HEK293 (cell line): Measurements from ENCODE around the gene PBX2.
A peak's percentile ranks its signal among the peaks of the same experiment; 100 is the strongest.

Experiments
- GLI4 ChIP-seq: fragments of 450-650 bp; formaldehyde crosslinking; IDR thresholded peaks from 2 replicates; pipeline ENCODE4 v1.5.1; 2016; ENCODE audit warnings: missing biosample characterization, missing genetic modification characterization
- GLIS1 ChIP-seq: fragments of 450-650 bp; formaldehyde crosslinking; IDR thresholded peaks from 2 replicates; pipeline ENCODE4 v1.5.1; 2016; ENCODE audit warnings: missing biosample characterization, missing genetic modification characterization
- KLF16 ChIP-seq: fragments of 450-650 bp; formaldehyde crosslinking; IDR thresholded peaks from 2 replicates; pipeline ENCODE4 v1.5.1; 2017; ENCODE audit warnings: missing biosample characterization, missing genetic modification characterization
- MZF1 ChIP-seq: fragments of 450-650 bp; formaldehyde crosslinking; IDR thresholded peaks from 2 replicates; pipeline ENCODE4 v1.5.1; 2017; ENCODE audit warnings: missing biosample characterization, missing genetic modification characterization, borderline replicate concordance
- OSR2 ChIP-seq: fragments of 450-650 bp; formaldehyde crosslinking; IDR thresholded peaks from 2 replicates; pipeline ENCODE4 v1.5.1; 2016; ENCODE audit warnings: missing biosample characterization, missing genetic modification characterization
- SALL2 ChIP-seq: fragments of 450-650 bp; formaldehyde crosslinking; IDR thresholded peaks from 2 replicates; pipeline ENCODE4 v1.5.0; 2017; ENCODE audit warnings: missing biosample characterization, mild to moderate bottlenecking, missing genetic modification characterization, borderline replicate concordance
- TRIM28 ChIP-seq: IDR thresholded peaks from 2 replicates; pipeline ENCODE4 v1.6.1; 2011; ENCODE audit warnings: low read length, control low read depth, borderline replicate concordance
- ZBTB20 ChIP-seq: fragments of 450-650 bp; formaldehyde crosslinking; IDR thresholded peaks from 2 replicates; pipeline ENCODE4 v1.5.1; 2016; ENCODE audit warnings: missing biosample characterization, missing genetic modification characterization
- ZBTB21 ChIP-seq: fragments of 450-650 bp; formaldehyde crosslinking; IDR thresholded peaks from 2 replicates; pipeline ENCODE4 v1.5.1; 2017; ENCODE audit warnings: missing biosample characterization, missing genetic modification characterization
- ZBTB26 ChIP-seq: fragments of 450-650 bp; formaldehyde crosslinking; optimal IDR thresholded peaks from 2 replicates; pipeline ENCODE3; 2016; ENCODE audit warnings: missing biosample characterization, mild to moderate bottlenecking, missing genetic modification characterization
- ZFP41 ChIP-seq: fragments of 450-650 bp; formaldehyde crosslinking; IDR thresholded peaks from 2 replicates; pipeline ENCODE4 v1.5.1; 2016; ENCODE audit warnings: missing biosample characterization, missing genetic modification characterization, borderline replicate concordance
- ZNF121 ChIP-seq: fragments of 450-650 bp; formaldehyde crosslinking; IDR thresholded peaks from 2 replicates; pipeline ENCODE4 v1.5.1; 2016; ENCODE audit warnings: missing biosample characterization, missing genetic modification characterization
- ZNF2 ChIP-seq: fragments of 450-650 bp; formaldehyde crosslinking; IDR thresholded peaks from 2 replicates; pipeline ENCODE4 v1.5.1; 2016; ENCODE audit warnings: missing biosample characterization, missing genetic modification characterization
- ZNF266 ChIP-seq: fragments of 450-650 bp; formaldehyde crosslinking; IDR thresholded peaks from 2 replicates; pipeline ENCODE4 v1.5.1; 2016; ENCODE audit warnings: missing biosample characterization, missing genetic modification characterization, low read depth
- ZNF311 ChIP-seq: fragments of 450-650 bp; formaldehyde crosslinking; IDR thresholded peaks from 2 replicates; pipeline ENCODE4 v1.5.1; 2017; ENCODE audit warnings: missing biosample characterization, missing genetic modification characterization, borderline replicate concordance
- ZNF350 ChIP-seq: fragments of 450-650 bp; formaldehyde crosslinking; IDR thresholded peaks from 2 replicates; pipeline ENCODE4 v1.5.0; 2017; ENCODE audit warnings: missing biosample characterization, mild to moderate bottlenecking, missing genetic modification characterization
- ZNF391 ChIP-seq: fragments of 450-650 bp; formaldehyde crosslinking; IDR thresholded peaks from 2 replicates; pipeline ENCODE4 v1.5.1; 2016; ENCODE audit warnings: low read depth, missing biosample characterization, missing genetic modification characterization, borderline replicate concordance
- ZNF404 ChIP-seq: fragments of 450-650 bp; formaldehyde crosslinking; IDR thresholded peaks from 2 replicates; pipeline ENCODE4 v1.5.1; 2017; ENCODE audit warnings: missing biosample characterization, missing genetic modification characterization
- ZNF529 ChIP-seq: fragments of 450-650 bp; formaldehyde crosslinking; IDR thresholded peaks from 2 replicates; pipeline ENCODE4 v1.5.1; 2017; ENCODE audit warnings: missing genetic modification characterization, missing biosample characterization; ENCODE audit not compliant: insufficient replicate concordance
- ZNF548 ChIP-seq: fragments of 450-650 bp; formaldehyde crosslinking; IDR thresholded peaks from 2 replicates; pipeline ENCODE4 v1.5.1; 2016; ENCODE audit warnings: missing biosample characterization, missing genetic modification characterization
- ZNF555 ChIP-seq: fragments of 450-650 bp; formaldehyde crosslinking; conservative IDR thresholded peaks from 2 replicates; pipeline ENCODE4 v1.5.1; 2017; ENCODE audit warnings: missing biosample characterization, mild to moderate bottlenecking, missing genetic modification characterization, inconsistent platforms
- ZNF561 ChIP-seq: fragments of 450-650 bp; IDR thresholded peaks from 2 replicates; pipeline ENCODE4 v1.5.1; 2018; ENCODE audit warnings: missing biosample characterization, missing genetic modification characterization, borderline replicate concordance
- ZNF610 ChIP-seq: fragments of 450-650 bp; formaldehyde crosslinking; IDR thresholded peaks from 2 replicates; pipeline ENCODE4 v1.5.1; 2016; ENCODE audit warnings: missing biosample characterization, missing genetic modification characterization, borderline replicate concordance
- ZNF660 ChIP-seq: fragments of 450-650 bp; IDR thresholded peaks from 2 replicates; pipeline ENCODE4 v1.5.1; 2018; ENCODE audit warnings: missing biosample characterization, mild to moderate bottlenecking, missing genetic modification characterization
- ZNF664 ChIP-seq: fragments of 450-650 bp; formaldehyde crosslinking; IDR thresholded peaks from 2 replicates; pipeline ENCODE4 v1.5.1; 2016; ENCODE audit warnings: missing biosample characterization, missing genetic modification characterization
- ZNF768 ChIP-seq: fragments of 450-650 bp; formaldehyde crosslinking; IDR thresholded peaks from 2 replicates; pipeline ENCODE4 v1.5.1; 2018; ENCODE audit warnings: missing biosample characterization, mild to moderate bottlenecking, missing genetic modification characterization
- ZNF843 ChIP-seq: fragments of 450-650 bp; formaldehyde crosslinking; IDR thresholded peaks from 2 replicates; pipeline ENCODE4 v1.5.1; 2016; ENCODE audit warnings: missing biosample characterization, missing genetic modification characterization
- TF ChIP-seq, protein P1 (sequence below): fragments of 450-650 bp; formaldehyde crosslinking; IDR thresholded peaks from 2 replicates; pipeline ENCODE4 v1.5.1; 2016; ENCODE audit warnings: missing biosample characterization, missing genetic modification characterization, low read depth
- TF ChIP-seq, protein P2 (sequence below): fragments of 450-650 bp; formaldehyde crosslinking; IDR thresholded peaks from 2 replicates; pipeline ENCODE4 v1.5.0; 2017; ENCODE audit warnings: missing biosample characterization, missing genetic modification characterization, borderline replicate concordance
- TF ChIP-seq, protein P3 (sequence below): fragments of 450-650 bp; formaldehyde crosslinking; IDR thresholded peaks from 2 replicates; pipeline ENCODE4 v1.5.1; 2016; ENCODE audit warnings: missing biosample characterization, missing genetic modification characterization, borderline replicate concordance
- TF ChIP-seq, protein P4 (sequence below): fragments of 450-650 bp; formaldehyde crosslinking; IDR thresholded peaks from 2 replicates; pipeline ENCODE4 v1.5.1; 2016; ENCODE audit warnings: missing biosample characterization, missing genetic modification characterization

Gene PBX2

GRCh38 chr6:32177183-32177787 lies 12.7 kb downstream of the PBX2 start (continued):
- TF ChIP-seq ZBTB21 (tag by site-specific recombination) (peak; percentile 32; the same call in 1 of the 2 replicates), ZNF561 (tag by site-specific recombination) (peak; percentile 86), ZNF2 (tag by site-specific recombination) (peak; percentile 58; the same call in 1 of the 2 replicates), ZBTB20 (tag by site-specific recombination) (no peak), OSR2 (tag by site-specific recombination) (no peak), GLI4 (tag by site-specific recombination) (no peak), KLF16 (tag by site-specific recombination) (peak; percentile 26; the same call in 1 of the 2 replicates), GLIS1 (tag by site-specific recombination) (no peak), TRIM28 (no peak), ZNF404 (tag by site-specific recombination) (no peak), SALL2 (tag by site-specific recombination) (no peak), ZNF548 (tag by site-specific recombination) (no peak), ZNF664 (tag by site-specific recombination) (no peak), ZNF843 (tag by site-specific recombination) (no peak), ZNF610 (no peak), ZNF121 (tag by site-specific recombination) (no peak), ZBTB26 (tag by site-specific recombination) (no peak), ZNF555 (tag by site-specific recombination) (no peak), ZNF311 (tag by site-specific recombination) (no peak), MZF1 (tag by site-specific recombination) (no peak), ZNF660 (peak; percentile 91), ZNF350 (tag by site-specific recombination) (no peak), ZNF529 (no peak), ZFP41 (tag by site-specific recombination) (no peak), ZNF768 (tag by site-specific recombination) (no peak), ZNF391 (0 out of 2 replicates have a peak, but pooled peaks have one; percentile 19), ZNF266 (no peak)
- TF ChIP-seq, protein P1, sequence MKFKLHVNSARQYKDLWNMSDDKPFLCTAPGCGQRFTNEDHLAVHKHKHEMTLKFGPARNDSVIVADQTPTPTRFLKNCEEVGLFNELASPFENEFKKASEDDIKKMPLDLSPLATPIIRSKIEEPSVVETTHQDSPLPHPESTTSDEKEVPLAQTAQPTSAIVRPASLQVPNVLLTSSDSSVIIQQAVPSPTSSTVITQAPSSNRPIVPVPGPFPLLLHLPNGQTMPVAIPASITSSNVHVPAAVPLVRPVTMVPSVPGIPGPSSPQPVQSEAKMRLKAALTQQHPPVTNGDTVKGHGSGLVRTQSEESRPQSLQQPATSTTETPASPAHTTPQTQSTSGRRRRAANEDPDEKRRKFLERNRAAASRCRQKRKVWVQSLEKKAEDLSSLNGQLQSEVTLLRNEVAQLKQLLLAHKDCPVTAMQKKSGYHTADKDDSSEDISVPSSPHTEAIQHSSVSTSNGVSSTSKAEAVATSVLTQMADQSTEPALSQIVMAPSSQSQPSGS (tag by site-specific recombination) = no peak
- TF ChIP-seq, protein P2, sequence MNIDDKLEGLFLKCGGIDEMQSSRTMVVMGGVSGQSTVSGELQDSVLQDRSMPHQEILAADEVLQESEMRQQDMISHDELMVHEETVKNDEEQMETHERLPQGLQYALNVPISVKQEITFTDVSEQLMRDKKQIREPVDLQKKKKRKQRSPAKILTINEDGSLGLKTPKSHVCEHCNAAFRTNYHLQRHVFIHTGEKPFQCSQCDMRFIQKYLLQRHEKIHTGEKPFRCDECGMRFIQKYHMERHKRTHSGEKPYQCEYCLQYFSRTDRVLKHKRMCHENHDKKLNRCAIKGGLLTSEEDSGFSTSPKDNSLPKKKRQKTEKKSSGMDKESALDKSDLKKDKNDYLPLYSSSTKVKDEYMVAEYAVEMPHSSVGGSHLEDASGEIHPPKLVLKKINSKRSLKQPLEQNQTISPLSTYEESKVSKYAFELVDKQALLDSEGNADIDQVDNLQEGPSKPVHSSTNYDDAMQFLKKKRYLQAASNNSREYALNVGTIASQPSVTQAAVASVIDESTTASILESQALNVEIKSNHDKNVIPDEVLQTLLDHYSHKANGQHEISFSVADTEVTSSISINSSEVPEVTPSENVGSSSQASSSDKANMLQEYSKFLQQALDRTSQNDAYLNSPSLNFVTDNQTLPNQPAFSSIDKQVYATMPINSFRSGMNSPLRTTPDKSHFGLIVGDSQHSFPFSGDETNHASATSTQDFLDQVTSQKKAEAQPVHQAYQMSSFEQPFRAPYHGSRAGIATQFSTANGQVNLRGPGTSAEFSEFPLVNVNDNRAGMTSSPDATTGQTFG (tag by site-specific recombination) = no peak
- TF ChIP-seq, protein P3, sequence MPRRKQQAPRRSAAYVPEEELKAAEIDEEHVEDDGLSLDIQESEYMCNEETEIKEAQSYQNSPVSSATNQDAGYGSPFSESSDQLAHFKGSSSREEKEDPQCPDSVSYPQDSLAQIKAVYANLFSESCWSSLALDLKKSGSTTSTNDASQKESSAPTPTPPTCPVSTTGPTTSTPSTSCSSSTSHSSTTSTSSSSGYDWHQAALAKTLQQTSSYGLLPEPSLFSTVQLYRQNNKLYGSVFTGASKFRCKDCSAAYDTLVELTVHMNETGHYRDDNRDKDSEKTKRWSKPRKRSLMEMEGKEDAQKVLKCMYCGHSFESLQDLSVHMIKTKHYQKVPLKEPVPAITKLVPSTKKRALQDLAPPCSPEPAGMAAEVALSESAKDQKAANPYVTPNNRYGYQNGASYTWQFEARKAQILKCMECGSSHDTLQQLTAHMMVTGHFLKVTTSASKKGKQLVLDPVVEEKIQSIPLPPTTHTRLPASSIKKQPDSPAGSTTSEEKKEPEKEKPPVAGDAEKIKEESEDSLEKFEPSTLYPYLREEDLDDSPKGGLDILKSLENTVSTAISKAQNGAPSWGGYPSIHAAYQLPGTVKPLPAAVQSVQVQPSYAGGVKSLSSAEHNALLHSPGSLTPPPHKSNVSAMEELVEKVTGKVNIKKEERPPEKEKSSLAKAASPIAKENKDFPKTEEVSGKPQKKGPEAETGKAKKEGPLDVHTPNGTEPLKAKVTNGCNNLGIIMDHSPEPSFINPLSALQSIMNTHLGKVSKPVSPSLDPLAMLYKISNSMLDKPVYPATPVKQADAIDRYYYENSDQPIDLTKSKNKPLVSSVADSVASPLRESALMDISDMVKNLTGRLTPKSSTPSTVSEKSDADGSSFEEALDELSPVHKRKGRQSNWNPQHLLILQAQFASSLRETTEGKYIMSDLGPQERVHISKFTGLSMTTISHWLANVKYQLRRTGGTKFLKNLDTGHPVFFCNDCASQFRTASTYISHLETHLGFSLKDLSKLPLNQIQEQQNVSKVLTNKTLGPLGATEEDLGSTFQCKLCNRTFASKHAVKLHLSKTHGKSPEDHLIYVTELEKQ (tag by site-specific recombination) = no peak
- TF ChIP-seq, protein P4, sequence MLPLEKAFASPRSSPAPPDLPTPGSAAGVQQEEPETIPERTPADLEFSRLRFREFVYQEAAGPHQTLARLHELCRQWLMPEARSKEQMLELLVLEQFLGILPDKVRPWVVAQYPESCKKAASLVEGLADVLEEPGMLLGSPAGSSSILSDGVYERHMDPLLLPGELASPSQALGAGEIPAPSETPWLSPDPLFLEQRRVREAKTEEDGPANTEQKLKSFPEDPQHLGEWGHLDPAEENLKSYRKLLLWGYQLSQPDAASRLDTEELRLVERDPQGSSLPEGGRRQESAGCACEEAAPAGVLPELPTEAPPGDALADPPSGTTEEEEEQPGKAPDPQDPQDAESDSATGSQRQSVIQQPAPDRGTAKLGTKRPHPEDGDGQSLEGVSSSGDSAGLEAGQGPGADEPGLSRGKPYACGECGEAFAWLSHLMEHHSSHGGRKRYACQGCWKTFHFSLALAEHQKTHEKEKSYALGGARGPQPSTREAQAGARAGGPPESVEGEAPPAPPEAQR = no peak
